HepG2 (cell line): ENCODE measurements around the gene CNTF. TPM values are rescaled to one million over a fixed set of nuclear protein-coding genes. Genes with fewer than 3 reads are reported as not detected.

Source experiments
- ZBTB40 ChIP-seq, 2 experiments: fragments of 450-650 bp in 1 of 2; sonication (generic) in 1 of 2; formaldehyde crosslinking in 1 of 2; IDR thresholded peaks; 2 replicates each; pipeline versions ENCODE4 v1.6.1 to v1.8.0; 2016 to 2022; ENCODE audit warnings: antibody characterized with exemption in 1 of 2, mild to moderate bottlenecking in 1 of 2, missing genetic modification reagents in 1 of 2
- polyA plus RNA-seq, 8 experiments: library from polyadenylated mRNA; depleted of rRNA in 3 of 8; stranded (reverse) in 7 of 8; unstranded in 1 of 8; fragments of >200 nt; fragmentation: Illumina TruSeq in 4 of 8; extraction: Trizol in 4 of 8; gene quantifications; 2 replicates each; pipeline versions ENCODE4 v1.2.1 to v1.2.3, GENCODE V29; 2011 to 2016; ENCODE audit warnings: low read depth in 4 of 8, missing spikeins in 1 of 8, mixed read lengths in 1 of 8; ENCODE audit not compliant: insufficient read depth in 1 of 8
- total RNA-seq, 5 experiments: library from RNA; depleted of rRNA; stranded (reverse); fragments of >200 nt; fragmentation: Illumina TruSeq; extraction: Trizol; gene quantifications; 2 replicates each; pipeline ENCODE4 v1.2.3, GENCODE V29; 2016; ENCODE audit warnings: low read depth in 1 of 5

CNTF gene
- total and polyA plus RNA-seq, 2 of the 13 experiments (the other 11 are each of a cell fraction or from before 2014, with no cell fraction given), result 0.51 to 2.3 TPM

GRCh38 chr11:58576887-58577471, 45.5 kb upstream of the CNTF start (continued):
- TF ChIP-seq ZBTB40 (IDR thresholded peaks at IDR 0.05) (no peak), ZBTB40 (CRISPR knock-in tag; IDR thresholded peaks at IDR 0.05) (no peak)
